MG63 (cell line): ENCODE results near the gene BBS7. TPM values are rescaled to one million over a fixed set of nuclear protein-coding genes. Genes with fewer than 3 reads are reported as not detected.

Experiments
- DNase-seq: peaks from one replicate; pipeline ENCODE4 v3.0.0-alpha.2; 2020
- H3K27me3 ChIP-seq: fragments of 250-450 bp; sonication (Bioruptor Pico); 2 replicates; pipeline ENCODE4 v1.5.1; 2020; ENCODE audit warnings: mild to moderate bottlenecking, moderate library complexity
- H3K36me3 ChIP-seq: fragments of 250-450 bp; sonication (Bioruptor Pico); 2 replicates; pipeline ENCODE4 v1.5.1; 2020; ENCODE audit warnings: mild to moderate bottlenecking, moderate library complexity
- H3K4me3 ChIP-seq: fragments of 250-450 bp; sonication (Bioruptor Pico); 2 replicates; pipeline ENCODE4 v1.5.1; 2020; ENCODE audit warnings: mild to moderate bottlenecking, moderate library complexity
- H3K9me3 ChIP-seq: fragments of 250-450 bp; sonication (Bioruptor Pico); 2 replicates; pipeline ENCODE4 v1.5.1; 2020; ENCODE audit warnings: mild to moderate bottlenecking, moderate library complexity
- total RNA-seq: library from RNA; depleted of rRNA; stranded (reverse); fragments of >200 nt; shearing (Covaris generic); gene quantifications from 2 replicates; pipeline ENCODE4 v1.2.3, GENCODE V29; 2014; ENCODE audit warnings: low replicate concordance; rRNA removed

The BBS7 gene, protein sequence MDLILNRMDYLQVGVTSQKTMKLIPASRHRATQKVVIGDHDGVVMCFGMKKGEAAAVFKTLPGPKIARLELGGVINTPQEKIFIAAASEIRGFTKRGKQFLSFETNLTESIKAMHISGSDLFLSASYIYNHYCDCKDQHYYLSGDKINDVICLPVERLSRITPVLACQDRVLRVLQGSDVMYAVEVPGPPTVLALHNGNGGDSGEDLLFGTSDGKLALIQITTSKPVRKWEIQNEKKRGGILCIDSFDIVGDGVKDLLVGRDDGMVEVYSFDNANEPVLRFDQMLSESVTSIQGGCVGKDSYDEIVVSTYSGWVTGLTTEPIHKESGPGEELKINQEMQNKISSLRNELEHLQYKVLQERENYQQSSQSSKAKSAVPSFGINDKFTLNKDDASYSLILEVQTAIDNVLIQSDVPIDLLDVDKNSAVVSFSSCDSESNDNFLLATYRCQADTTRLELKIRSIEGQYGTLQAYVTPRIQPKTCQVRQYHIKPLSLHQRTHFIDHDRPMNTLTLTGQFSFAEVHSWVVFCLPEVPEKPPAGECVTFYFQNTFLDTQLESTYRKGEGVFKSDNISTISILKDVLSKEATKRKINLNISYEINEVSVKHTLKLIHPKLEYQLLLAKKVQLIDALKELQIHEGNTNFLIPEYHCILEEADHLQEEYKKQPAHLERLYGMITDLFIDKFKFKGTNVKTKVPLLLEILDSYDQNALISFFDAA
- total RNA-seq: 2.6 and 8.1 TPM in 2 replicates

DNA sequence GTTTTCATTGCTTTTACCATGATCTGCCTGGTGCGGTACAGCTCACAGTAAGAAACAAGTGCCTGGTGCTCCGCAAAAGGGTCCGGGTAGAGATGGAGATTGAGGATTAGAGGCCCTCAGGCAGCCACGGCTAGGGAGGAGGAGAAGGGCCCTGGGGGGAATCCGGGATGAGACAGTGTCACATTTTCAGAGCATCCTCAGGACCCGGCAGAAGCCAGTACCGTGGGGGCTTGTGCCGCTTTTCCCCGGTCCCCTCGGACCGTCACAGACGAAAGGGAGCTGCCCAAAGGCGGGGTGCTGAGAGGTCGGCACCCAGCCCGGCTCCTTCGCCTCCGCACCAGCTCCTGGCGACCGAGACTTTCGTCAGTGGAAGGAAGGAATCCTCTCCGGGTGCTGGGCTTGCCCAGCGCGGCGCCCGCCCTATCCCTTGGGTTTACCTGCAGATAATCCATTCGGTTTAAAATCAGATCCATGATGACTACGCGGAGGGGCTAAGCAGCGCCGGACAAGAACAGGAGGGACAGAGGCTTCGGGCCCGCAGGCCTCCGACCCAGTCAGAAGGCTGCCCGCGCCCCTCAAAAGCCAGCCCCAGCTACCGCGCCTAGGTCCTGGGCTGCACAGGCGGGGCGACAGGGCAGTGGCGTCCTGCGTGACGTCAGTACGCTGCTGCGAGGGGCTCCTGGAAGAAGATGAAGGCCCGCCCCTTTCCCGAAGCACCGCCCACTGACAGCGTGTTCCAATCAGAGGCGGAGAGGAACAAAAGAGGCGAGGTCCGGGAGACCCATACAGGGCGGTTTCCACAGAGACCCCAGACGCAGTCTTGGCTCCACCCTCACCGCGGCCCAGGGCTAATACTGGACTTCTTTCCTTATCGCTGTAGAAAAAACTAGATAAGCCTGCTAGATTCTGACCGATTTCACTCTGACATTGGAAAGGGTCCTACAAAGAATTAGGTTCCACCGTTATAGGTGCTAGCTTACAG lies at the start of gene BBS7:
BBS7 (minus strand) TSS at position 634 of the 982 bp plus-strand sequence; CDS start at position 473, 161 bp downstream.
- peaks cover 22% of the 10 kb centered on the region for H3K36me3 ChIP-seq
- 0 out of 2 replicates have a peak, but pooled peaks cover 3% of the 10 kb centered on the region for H3K9me3 ChIP-seq

GRCh38 chr4:121913667-121914066 lies 43.4 kb upstream of the BBS7 start:
- H3K9me3 ChIP-seq: no peaks in the 10 kb centered on the region
- H3K36me3 ChIP-seq: no peaks in the 10 kb centered on the region
- no peaks in the 10 kb centered on the region; the same call in 1 of the 2 replicates for H3K27me3 ChIP-seq
- DNase-seq: no peak
- H3K4me3 ChIP-seq: no peak overlapping the region

More for the DNA sequence above, at the start of gene BBS7:
- Histone ChIP-seq H3K27me3 (no peaks in the 10 kb centered on the region), H3K4me3 (peak within 1 kb of the TSS; percentile 75)
- peak; percentile 95 for DNase-seq

GRCh38 chr4:121908346-121908745 lies 38.1 kb upstream of the BBS7 start:
- no peaks in the 10 kb centered on the region for H3K27me3 ChIP-seq
- DNase-seq: no peak
- H3K9me3 ChIP-seq: no peaks in the 10 kb centered on the region
- H3K4me3 ChIP-seq: no peak overlapping the region
- no peaks in the 10 kb centered on the region for H3K36me3 ChIP-seq

DNA sequence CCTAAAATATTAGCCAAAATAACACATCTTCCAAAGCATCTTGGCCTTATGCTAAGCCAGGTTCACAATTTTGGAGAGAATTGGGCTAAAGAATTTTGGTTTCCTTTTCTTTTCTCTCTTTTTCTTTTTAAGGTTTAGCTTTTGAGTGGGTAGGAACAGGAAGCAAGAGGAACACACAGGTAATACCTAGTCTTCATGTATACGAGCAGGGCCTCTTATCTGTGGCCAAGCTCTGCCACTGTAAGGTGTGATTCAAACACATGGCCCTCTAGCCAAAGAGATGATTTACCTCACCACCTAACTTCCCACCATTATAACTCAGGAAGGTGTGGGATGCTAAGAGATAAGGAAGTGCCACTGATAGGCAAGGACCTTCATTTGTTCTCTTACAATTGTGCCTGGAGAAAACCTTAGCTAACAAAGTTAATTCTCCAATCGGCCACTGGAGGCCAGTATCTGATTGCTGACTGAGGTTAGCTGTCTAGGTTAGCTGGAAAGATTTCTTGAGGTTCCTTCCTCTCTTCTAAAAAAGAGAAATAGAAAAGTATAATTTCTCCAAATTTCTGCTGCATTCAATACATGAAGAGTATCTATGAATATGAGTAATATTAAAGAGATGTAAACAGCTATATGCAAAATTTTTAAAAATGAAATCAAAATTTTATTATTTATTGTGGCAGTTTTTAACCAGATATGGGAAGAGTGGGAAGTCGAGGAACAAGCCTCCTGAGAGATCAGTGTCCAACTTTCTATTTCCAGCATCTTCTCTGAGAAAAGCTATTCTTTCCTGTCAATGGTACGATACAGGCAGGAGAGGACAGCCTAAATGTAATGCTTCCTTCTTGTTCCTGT lies 30.1 kb upstream of the BBS7 start:
- no peak overlapping the region for H3K4me3 ChIP-seq
- H3K27me3 ChIP-seq: 0 out of 2 replicates have a peak, but pooled peaks cover 2% of the 10 kb centered on the region
- no peaks in the 10 kb centered on the region for H3K36me3 ChIP-seq
- H3K9me3 ChIP-seq: no peaks in the 10 kb centered on the region
- peak; percentile 14 for DNase-seq

- Histone ChIP-seq H3K36me3 (no peaks in the 10 kb centered on the region), H3K9me3 (no peaks in the 10 kb centered on the region), H3K27me3 (0 out of 2 replicates have a peak, but pooled peaks cover 2% of the 10 kb centered on the region), H3K4me3 (no peak overlapping the region)
- peak; percentile 1 for DNase-seq
Observed at GRCh38 chr4:121898150-121898549, 27.9 kb upstream of the BBS7 start.

- no peaks in the 10 kb centered on the region for H3K9me3 ChIP-seq
- H3K27me3 ChIP-seq: no peaks in the 10 kb centered on the region
- H3K4me3 ChIP-seq: no peak overlapping the region
- no peak for DNase-seq
- H3K36me3 ChIP-seq: no peaks in the 10 kb centered on the region
Observed at GRCh38 chr4:121888134-121888533, 17.9 kb upstream of the BBS7 start.

- no peak overlapping the region for H3K4me3 ChIP-seq
- H3K9me3 ChIP-seq: no peaks in the 10 kb centered on the region
- DNase-seq: no peak
- H3K27me3 ChIP-seq: no peaks in the 10 kb centered on the region; the same call in 1 of the 2 replicates
- no peaks in the 10 kb centered on the region for H3K36me3 ChIP-seq
Observed at GRCh38 chr4:121885115-121885514, 14.8 kb upstream of the BBS7 start.

- H3K9me3 ChIP-seq: no peaks in the 10 kb centered on the region
- no peak overlapping the region for H3K4me3 ChIP-seq
- H3K27me3 ChIP-seq: peaks cover 5% of the 10 kb centered on the region
- no peak for DNase-seq
- no peaks in the 10 kb centered on the region for H3K36me3 ChIP-seq
Observed at GRCh38 chr4:121881158-121881557, 10.9 kb upstream of the BBS7 start.

GRCh38 chr4:121879135-121879534 lies 8.9 kb upstream of the BBS7 start:
- no peaks in the 10 kb centered on the region for H3K36me3 ChIP-seq
- H3K27me3 ChIP-seq: peaks cover 5% of the 10 kb centered on the region
- H3K4me3 ChIP-seq: no peak overlapping the region
- DNase-seq: no peak
- H3K9me3 ChIP-seq: no peaks in the 10 kb centered on the region

GRCh38 chr4:121877041-121877773 lies 6.9 kb upstream of the BBS7 start:
- H3K27me3 ChIP-seq: peaks cover 5% of the 10 kb centered on the region
- DNase-seq: no peak
- no peaks in the 10 kb centered on the region for H3K36me3 ChIP-seq
- no peak overlapping the region for H3K4me3 ChIP-seq
- no peaks in the 10 kb centered on the region for H3K9me3 ChIP-seq

GRCh38 chr4:121876070-121876469 lies 5.8 kb upstream of the BBS7 start:
- no peaks in the 10 kb centered on the region for H3K9me3 ChIP-seq
- H3K27me3 ChIP-seq: peaks cover 5% of the 10 kb centered on the region
- no peak overlapping the region for H3K4me3 ChIP-seq
- DNase-seq: no peak
- H3K36me3 ChIP-seq: no peaks in the 10 kb centered on the region

DNA sequence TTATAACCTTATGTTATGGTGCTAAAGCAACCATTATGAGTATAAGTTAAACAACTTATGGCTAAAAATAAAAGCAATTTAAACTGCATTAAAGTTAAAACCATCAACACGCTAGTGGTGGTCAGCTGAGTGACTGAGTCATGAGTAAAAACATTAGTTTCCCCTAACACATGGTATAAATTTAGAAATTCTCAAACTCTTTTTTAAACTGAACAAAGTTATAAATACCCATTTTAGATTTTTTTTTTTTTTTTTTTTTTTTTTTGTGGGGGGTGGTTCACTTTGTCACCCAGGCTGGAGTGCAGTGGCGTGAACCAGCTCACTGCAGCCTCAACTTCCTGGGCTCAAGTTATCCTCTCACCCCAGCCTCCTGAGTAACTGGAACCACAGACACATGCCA lies 5.4 kb upstream of the BBS7 start:
- H3K36me3 ChIP-seq: no peaks in the 10 kb centered on the region
- DNase-seq: no peak
- peaks cover 5% of the 10 kb centered on the region for H3K27me3 ChIP-seq
- H3K9me3 ChIP-seq: no peaks in the 10 kb centered on the region
- no peak overlapping the region for H3K4me3 ChIP-seq

- no peak for DNase-seq
- H3K27me3 ChIP-seq: peaks cover 5% of the 10 kb centered on the region
- H3K36me3 ChIP-seq: no peaks in the 10 kb centered on the region
- H3K4me3 ChIP-seq: no peak overlapping the region
- H3K9me3 ChIP-seq: no peaks in the 10 kb centered on the region
Observed at GRCh38 chr4:121873604-121874003, 3.3 kb upstream of the BBS7 start.

- no peak for DNase-seq
- 0 out of 2 replicates have a peak, but pooled peaks cover 3% of the 10 kb centered on the region for H3K9me3 ChIP-seq
- H3K4me3 ChIP-seq: no peak overlapping the region
- no peaks in the 10 kb centered on the region for H3K27me3 ChIP-seq
- H3K36me3 ChIP-seq: peaks cover 37% of the 10 kb centered on the region
Observed at GRCh38 chr4:121863799-121864198, 6.5 kb downstream of the BBS7 start.

GRCh38 chr4:121861426-121861825 lies 8.8 kb downstream of the BBS7 start:
- no peak for DNase-seq
- H3K4me3 ChIP-seq: no peak overlapping the region
- H3K36me3 ChIP-seq: peaks cover 27% of the 10 kb centered on the region
- H3K9me3 ChIP-seq: no peaks in the 10 kb centered on the region
- H3K27me3 ChIP-seq: no peaks in the 10 kb centered on the region
